Measurements from ENCODE around the gene LAT.
"Not testable (repeated sequence)": the region's sequence is repeated elsewhere in the genome, so short reads cannot be mapped to it uniquely, and the experiment has no call there.

LAT gene

DNA sequence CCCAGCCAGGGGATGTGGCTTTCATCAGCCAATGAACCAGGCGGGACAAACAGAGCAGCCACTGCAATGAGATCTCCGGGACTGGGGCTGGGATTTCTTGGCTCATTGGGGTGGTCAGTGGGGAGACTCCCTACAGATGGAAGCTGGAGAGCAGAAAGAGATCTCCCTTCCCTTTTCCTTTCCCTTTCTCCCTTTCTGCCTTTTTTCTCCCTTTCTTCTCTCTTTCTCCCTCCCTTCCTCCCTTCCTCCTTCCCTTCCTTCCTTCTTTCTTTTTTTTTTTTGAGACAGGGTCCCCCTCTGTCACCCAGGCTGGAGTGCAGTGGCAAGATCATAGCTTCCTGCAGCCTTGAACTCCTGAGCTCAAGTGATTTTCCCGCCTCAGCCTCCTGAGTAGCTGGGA, 14.0 kb downstream of the LAT start:
- H3K18ac ChIP-seq (ENCODE audit: low read length) = no peak overlapping the region
- no peak overlapping the region for H2BK12ac ChIP-seq (ENCODE audit: low read length)
- no CpG with 5 or more reads among the region's 3 CpGs for WGBS (ENCODE audit: extremely low coverage, insufficient coverage, insufficient read length)
- H3K27me3 ChIP-seq (ENCODE audit: insufficient read depth, low read length) = no peaks in the 10 kb centered on the region
- H4K91ac ChIP-seq (ENCODE audit: low read depth, low read length) = no peak overlapping the region
- no peaks in the 10 kb centered on the region for H3K79me1 ChIP-seq (ENCODE audit: low read length)
- H3K4me1 ChIP-seq (ENCODE audit: control insufficient read depth in 1 of 2, insufficient read depth in 2 of 2, low read length in 2 of 2) = no peaks in the 10 kb centered on the region
- no peak overlapping the region for H4K12ac ChIP-seq (ENCODE audit: low read depth, low read length)
- no peak overlapping the region for H3K4me3 ChIP-seq (ENCODE audit: low read depth, low read length)
- no peak overlapping the region for H3K27ac ChIP-seq (ENCODE audit: low read depth, low read length)
- no peak overlapping the region for H2BK120ac ChIP-seq (ENCODE audit: insufficient read depth, low read length, poor library complexity)
- no peak overlapping the region for H3K9ac ChIP-seq (ENCODE audit: low read length)
- no peaks in the 10 kb centered on the region for H3K36me3 ChIP-seq (ENCODE audit: control insufficient read depth in 1 of 2, insufficient read depth in 2 of 2, low read length in 2 of 2)
- no peak overlapping the region for H3K4me2 ChIP-seq (ENCODE audit: low read length)
- no peak overlapping the region for H3K23ac ChIP-seq (ENCODE audit: low read length)
- no peak overlapping the region for H2AK5ac ChIP-seq (ENCODE audit: low read length)
- H3K79me2 ChIP-seq (ENCODE audit: control insufficient read depth, insufficient read depth, low read length, poor library complexity) = no peaks in the 10 kb centered on the region
- no peak overlapping the region for H4K8ac ChIP-seq (ENCODE audit: low read depth, low read length)
- H2AFZ ChIP-seq (ENCODE audit: insufficient read depth, low read length, poor library complexity) = no peak overlapping the region
- H3K14ac ChIP-seq (ENCODE audit: low read length) = no peak overlapping the region
- H3K4ac ChIP-seq (ENCODE audit: low read depth, low read length) = no peak overlapping the region
- H2BK5ac ChIP-seq (ENCODE audit: low read depth, low read length, poor library complexity) = no peak overlapping the region
- no peaks in the 10 kb centered on the region for H3K9me3 ChIP-seq (ENCODE audit: insufficient read depth, low read depth, low read length)
- no peak for DNase-seq

DNA sequence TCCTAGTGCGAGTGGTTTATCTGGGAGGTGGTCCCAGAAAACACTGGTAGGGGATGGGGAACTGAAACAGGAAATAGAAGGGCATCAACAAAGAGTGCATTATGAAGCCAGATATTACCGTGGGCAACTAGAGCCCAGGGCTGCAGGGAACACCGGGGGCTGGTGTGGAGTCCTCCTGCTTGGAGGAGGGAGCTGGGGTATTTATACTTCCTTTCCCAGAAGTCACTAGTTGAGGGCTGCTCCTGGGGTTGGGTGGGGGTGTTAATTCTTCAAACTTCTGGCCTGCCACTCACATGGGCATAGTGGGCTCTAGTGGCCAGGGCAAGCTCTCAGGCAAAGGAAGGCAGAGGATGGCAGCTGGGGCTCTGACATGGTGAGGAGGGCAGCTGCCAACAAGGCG, 14.7 kb downstream of the LAT start:
- H3K9me3 ChIP-seq (ENCODE audit: insufficient read depth, low read depth, low read length) = no peaks in the 10 kb centered on the region
- no peaks in the 10 kb centered on the region for H3K4me1 ChIP-seq (ENCODE audit: control insufficient read depth in 1 of 2, insufficient read depth in 2 of 2, low read length in 2 of 2)
- no peak overlapping the region for H2AFZ ChIP-seq (ENCODE audit: insufficient read depth, low read length, poor library complexity)
- H3K79me2 ChIP-seq (ENCODE audit: control insufficient read depth, insufficient read depth, low read length, poor library complexity) = no peaks in the 10 kb centered on the region
- WGBS (ENCODE audit: extremely low coverage, insufficient coverage, insufficient read length) = no CpG with 5 or more reads among the region's 4 CpGs
- H4K91ac ChIP-seq (ENCODE audit: low read depth, low read length) = no peak overlapping the region
- H2AK5ac ChIP-seq (ENCODE audit: low read length) = no peak overlapping the region
- no peak overlapping the region for H2BK120ac ChIP-seq (ENCODE audit: insufficient read depth, low read length, poor library complexity)
- H2BK12ac ChIP-seq (ENCODE audit: low read length) = no peak overlapping the region
- no peaks in the 10 kb centered on the region for H3K27me3 ChIP-seq (ENCODE audit: insufficient read depth, low read length)
- H4K8ac ChIP-seq (ENCODE audit: low read depth, low read length) = no peak overlapping the region
- H3K9ac ChIP-seq (ENCODE audit: low read length) = no peak overlapping the region
- no peak overlapping the region for H3K4me3 ChIP-seq (ENCODE audit: low read depth, low read length)
- H3K4me2 ChIP-seq (ENCODE audit: low read length) = no peak overlapping the region
- no peak overlapping the region for H3K23ac ChIP-seq (ENCODE audit: low read length)
- no peak for DNase-seq
- H3K27ac ChIP-seq (ENCODE audit: low read depth, low read length) = no peak overlapping the region
- H2BK5ac ChIP-seq (ENCODE audit: low read depth, low read length, poor library complexity) = no peak overlapping the region
- no peak overlapping the region for H3K4ac ChIP-seq (ENCODE audit: low read depth, low read length)
- H3K36me3 ChIP-seq (ENCODE audit: control insufficient read depth in 1 of 2, insufficient read depth in 2 of 2, low read length in 2 of 2) = no peaks in the 10 kb centered on the region
- H3K79me1 ChIP-seq (ENCODE audit: low read length) = no peaks in the 10 kb centered on the region
- H4K12ac ChIP-seq (ENCODE audit: low read depth, low read length) = no peak overlapping the region
- H3K14ac ChIP-seq (ENCODE audit: low read length) = no peak overlapping the region
- H3K18ac ChIP-seq (ENCODE audit: low read length) = no peak overlapping the region

DNA sequence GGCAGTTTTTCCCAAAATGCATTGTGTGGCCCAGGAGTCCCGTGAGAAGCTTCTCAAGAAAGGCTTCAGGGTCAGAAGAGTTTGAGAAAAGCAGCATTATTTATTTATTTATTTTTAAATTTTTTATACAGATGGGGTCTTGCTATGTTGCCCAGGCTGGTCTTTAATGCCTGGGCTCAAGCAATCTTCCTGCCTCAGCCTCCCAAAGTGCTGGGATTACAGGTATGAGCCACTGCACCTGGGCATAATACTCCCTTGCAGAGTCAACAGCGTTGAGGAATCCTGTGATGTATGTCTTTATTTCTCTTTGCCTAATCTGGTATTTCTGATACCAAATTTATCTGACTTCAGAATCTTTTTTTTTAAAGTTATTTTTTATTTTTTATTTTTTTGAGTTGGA, 15.2 kb downstream of the LAT start:
- Histone ChIP-seq H3K4me3 (ENCODE audit: low read depth, low read length) (no peak overlapping the region), H2BK5ac (ENCODE audit: low read depth, low read length, poor library complexity) (no peak overlapping the region), H2AK5ac (ENCODE audit: low read length) (no peak overlapping the region), H3K27ac (ENCODE audit: low read depth, low read length) (no peak overlapping the region), H2AFZ (ENCODE audit: insufficient read depth, low read length, poor library complexity) (no peak overlapping the region), H3K4me1 (ENCODE audit: control insufficient read depth in 1 of 2, insufficient read depth in 2 of 2, low read length in 2 of 2) (no peaks in the 10 kb centered on the region), H3K79me1 (ENCODE audit: low read length) (no peaks in the 10 kb centered on the region), H3K14ac (ENCODE audit: low read length) (no peak overlapping the region), H3K4me2 (ENCODE audit: low read length) (no peak overlapping the region), H3K9ac (ENCODE audit: low read length) (no peak overlapping the region), H3K4ac (ENCODE audit: low read depth, low read length) (no peak overlapping the region), H4K12ac (ENCODE audit: low read depth, low read length) (no peak overlapping the region), H3K27me3 (ENCODE audit: insufficient read depth, low read length) (no peaks in the 10 kb centered on the region), H3K18ac (ENCODE audit: low read length) (no peak overlapping the region), H3K79me2 (ENCODE audit: control insufficient read depth, insufficient read depth, low read length, poor library complexity) (no peaks in the 10 kb centered on the region), H4K91ac (ENCODE audit: low read depth, low read length) (no peak overlapping the region), H3K36me3 (ENCODE audit: control insufficient read depth in 1 of 2, insufficient read depth in 2 of 2, low read length in 2 of 2) (no peaks in the 10 kb centered on the region), H2BK120ac (ENCODE audit: insufficient read depth, low read length, poor library complexity) (no peak overlapping the region), H3K9me3 (ENCODE audit: insufficient read depth, low read depth, low read length) (no peaks in the 10 kb centered on the region), H3K23ac (ENCODE audit: low read length) (no peak overlapping the region), H2BK12ac (ENCODE audit: low read length) (no peak overlapping the region), H4K8ac (ENCODE audit: low read depth, low read length) (no peak overlapping the region)
- no CpG with 5 or more reads among the region's 2 CpGs for WGBS (ENCODE audit: extremely low coverage, insufficient coverage, insufficient read length)
- no peak for DNase-seq

DNA sequence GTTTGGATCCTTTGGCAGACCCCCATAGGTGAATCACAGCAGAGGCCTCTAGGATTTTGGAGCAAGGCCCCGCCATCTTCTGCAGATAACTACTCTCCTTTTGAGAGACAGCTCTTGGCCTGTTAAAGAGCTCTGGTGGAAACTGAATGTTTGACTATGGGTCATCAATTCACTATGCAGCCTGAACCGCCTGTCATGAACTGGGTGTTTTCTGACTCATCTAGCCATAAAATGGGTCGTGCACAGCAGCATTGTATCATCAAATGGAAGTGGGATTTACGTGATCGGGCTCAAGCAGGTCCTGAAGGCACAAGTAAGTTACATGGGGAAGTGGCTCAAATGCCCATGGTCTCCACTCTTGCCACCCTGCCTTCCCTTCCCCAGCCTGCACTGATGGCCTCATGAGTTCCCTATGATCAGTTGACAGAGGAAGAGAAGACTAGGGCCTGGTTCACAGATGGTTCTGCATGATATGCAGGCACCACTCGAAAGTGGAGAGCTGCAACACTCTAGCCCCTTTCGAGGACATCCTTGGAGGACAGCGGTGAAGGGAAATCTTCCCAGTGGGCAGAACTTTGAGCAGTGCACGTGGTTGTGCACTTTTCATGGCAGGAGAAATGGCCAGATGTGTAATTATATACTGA, 19.8 kb downstream of the LAT start:
- DNase-seq; H3K18ac ChIP-seq (ENCODE audit: low read length); H3K4me3 ChIP-seq (ENCODE audit: low read depth, low read length); H3K27ac ChIP-seq (ENCODE audit: low read depth, low read length); H3K4me2 ChIP-seq (ENCODE audit: low read length); H3K79me1 ChIP-seq (ENCODE audit: low read length); H3K14ac ChIP-seq (ENCODE audit: low read length); H3K79me2 ChIP-seq (ENCODE audit: control insufficient read depth, insufficient read depth, low read length, poor library complexity); H4K8ac ChIP-seq (ENCODE audit: low read depth, low read length); H3K36me3 ChIP-seq (ENCODE audit: control insufficient read depth in 1 of 2, insufficient read depth in 2 of 2, low read length in 2 of 2); H4K91ac ChIP-seq (ENCODE audit: low read depth, low read length); H2AFZ ChIP-seq (ENCODE audit: insufficient read depth, low read length, poor library complexity); H2BK5ac ChIP-seq (ENCODE audit: low read depth, low read length, poor library complexity); H3K9ac ChIP-seq (ENCODE audit: low read length); H4K12ac ChIP-seq (ENCODE audit: low read depth, low read length); H3K4ac ChIP-seq (ENCODE audit: low read depth, low read length); H3K27me3 ChIP-seq (ENCODE audit: insufficient read depth, low read length); H3K9me3 ChIP-seq (ENCODE audit: insufficient read depth, low read depth, low read length); H2BK12ac ChIP-seq (ENCODE audit: low read length); H2AK5ac ChIP-seq (ENCODE audit: low read length); H3K23ac ChIP-seq (ENCODE audit: low read length); H2BK120ac ChIP-seq (ENCODE audit: insufficient read depth, low read length, poor library complexity); H3K4me1 ChIP-seq (ENCODE audit: control insufficient read depth in 1 of 2, insufficient read depth in 2 of 2, low read length in 2 of 2): not testable (repeated sequence)
- no CpG with 5 or more reads among the region's 9 CpGs for WGBS (ENCODE audit: extremely low coverage, insufficient coverage, insufficient read length)

Measured in trophoblast cell (in vitro differentiated cells and primary cell).